MCF 10A (cell line): ENCODE results near the gene NFKBIZ. TPM values are rescaled to one million over a fixed set of nuclear protein-coding genes. Genes with fewer than 3 reads are reported as not detected.
"Not testable (repeated sequence)": the region's sequence is repeated elsewhere in the genome, so short reads cannot be mapped to it uniquely, and the experiment has no call there.

Source experiments
- BruUV-seq: library from RNA; stranded (reverse); fragments of 400-500 nt; replicated peaks from 2 replicates; lab custom pipeline; 2021; lab: Mats Ljungman, UMichigan
- CTCF ChIA-PET: fragments of 300-600 bp; sonication (Branson Sonifier 250); formaldehyde crosslinking; extraction: SDS; loops from one replicate; lab custom pipeline; 2021; ENCODE audit warnings: antibody characterized with exemption, inconsistent platforms; lab: Yijun Ruan, JAX
- POLR2A ChIA-PET: fragments of 300-600, 350-650 bp; sonication (Branson Sonifier 250); formaldehyde crosslinking; extraction: SDS; loops from one replicate; lab custom pipeline; 2020; ENCODE audit warnings: antibody characterized with exemption, inconsistent platforms; lab: Yijun Ruan, JAX
- DNase-seq: peaks from one replicate; pipeline ENCODE4 v3.0.0-alpha.2; 2018; ENCODE audit not compliant: unreplicated experiment
- H3K27ac Mint-ChIP-seq: one replicate; pipeline ENCODE4 v1.8.0; 2022; ENCODE audit warnings: mild to moderate bottlenecking, low read depth, mixed read lengths; ENCODE audit not compliant: unreplicated experiment
- H3K27me3 Mint-ChIP-seq: one replicate; pipeline ENCODE4 v1.8.0; 2022; ENCODE audit warnings: mixed read lengths; ENCODE audit not compliant: insufficient read depth, unreplicated experiment
- H3K36me3 Mint-ChIP-seq: one replicate; pipeline ENCODE4 v1.8.0; 2022; ENCODE audit warnings: mild to moderate bottlenecking, moderate library complexity, mixed read lengths; ENCODE audit not compliant: insufficient read depth, unreplicated experiment
- H3K4me1 Mint-ChIP-seq: one replicate; pipeline ENCODE4 v1.8.0; 2022; ENCODE audit warnings: mixed read lengths; ENCODE audit not compliant: insufficient read depth, unreplicated experiment
- H3K4me3 Mint-ChIP-seq: one replicate; pipeline ENCODE4 v1.8.0; 2022; ENCODE audit warnings: mild to moderate bottlenecking, moderate library complexity, mixed read lengths; ENCODE audit not compliant: unreplicated experiment
- H3K9me3 Mint-ChIP-seq: one replicate; pipeline ENCODE4 v1.8.0; 2022; ENCODE audit warnings: mixed read lengths; ENCODE audit not compliant: unreplicated experiment
- intact Hi-C: fragments of 100-400 bp; cut with micrococcal nuclease; formaldehyde crosslinking; loops from 2 replicates; pipeline ENCODE4 v1.14.1; 2022
- total RNA-seq: library from RNA; stranded (reverse); gene quantifications from 2 replicates; pipeline ENCODE4 v1.2.3, GENCODE V29; 2022
- TF ChIP-seq, protein P1 (sequence below): fragments of 200-600 bp; IDR thresholded peaks from one replicate; pipeline ENCODE4 v1.8.0; 2022; ENCODE audit warnings: antibody characterized with exemption, mild to moderate bottlenecking; ENCODE audit not compliant: unreplicated experiment

Gene NFKBIZ
- total RNA-seq, 1 experiment from 2014 or later: 58.8 TPM

DNA sequence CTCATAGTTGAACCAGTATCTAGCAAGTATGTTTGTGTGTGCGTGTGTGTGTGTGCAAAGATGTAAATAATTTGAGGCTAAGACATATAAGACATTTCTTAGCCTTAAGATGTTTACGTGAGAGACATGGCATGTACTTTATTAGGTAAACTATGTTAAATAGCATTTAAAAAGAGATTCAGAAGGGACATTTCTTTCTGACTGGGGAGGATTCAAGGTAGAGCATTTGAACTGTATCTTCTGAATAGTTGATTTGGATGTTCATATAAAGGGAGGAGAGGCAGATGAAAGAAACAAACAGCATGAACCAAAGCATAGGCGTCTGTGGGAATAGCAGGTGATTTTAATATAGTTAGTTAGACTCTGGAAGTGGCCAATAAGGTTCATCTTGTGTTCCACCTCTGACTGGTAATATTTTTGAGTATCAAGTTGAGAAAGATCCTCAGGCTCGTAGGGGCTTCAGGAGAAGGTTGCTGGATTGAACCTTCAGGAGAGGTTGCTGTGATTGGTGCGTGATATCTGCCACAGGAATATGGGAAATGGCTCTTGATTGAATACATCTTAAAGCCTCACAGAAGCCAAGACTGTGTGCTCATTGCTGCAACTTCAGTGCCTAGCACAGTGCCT, 12.6 kb downstream of the NFKBIZ start:
- TF ChIP-seq, protein P1, sequence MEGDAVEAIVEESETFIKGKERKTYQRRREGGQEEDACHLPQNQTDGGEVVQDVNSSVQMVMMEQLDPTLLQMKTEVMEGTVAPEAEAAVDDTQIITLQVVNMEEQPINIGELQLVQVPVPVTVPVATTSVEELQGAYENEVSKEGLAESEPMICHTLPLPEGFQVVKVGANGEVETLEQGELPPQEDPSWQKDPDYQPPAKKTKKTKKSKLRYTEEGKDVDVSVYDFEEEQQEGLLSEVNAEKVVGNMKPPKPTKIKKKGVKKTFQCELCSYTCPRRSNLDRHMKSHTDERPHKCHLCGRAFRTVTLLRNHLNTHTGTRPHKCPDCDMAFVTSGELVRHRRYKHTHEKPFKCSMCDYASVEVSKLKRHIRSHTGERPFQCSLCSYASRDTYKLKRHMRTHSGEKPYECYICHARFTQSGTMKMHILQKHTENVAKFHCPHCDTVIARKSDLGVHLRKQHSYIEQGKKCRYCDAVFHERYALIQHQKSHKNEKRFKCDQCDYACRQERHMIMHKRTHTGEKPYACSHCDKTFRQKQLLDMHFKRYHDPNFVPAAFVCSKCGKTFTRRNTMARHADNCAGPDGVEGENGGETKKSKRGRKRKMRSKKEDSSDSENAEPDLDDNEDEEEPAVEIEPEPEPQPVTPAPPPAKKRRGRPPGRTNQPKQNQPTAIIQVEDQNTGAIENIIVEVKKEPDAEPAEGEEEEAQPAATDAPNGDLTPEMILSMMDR: no peak
- no peak overlapping the region for H3K4me3 Mint-ChIP-seq
- no TSS peak for BruUV-seq
- ChIA-PET CTCF (interaction anchor here (0.6 to 0.7 kb wide), 2 partner anchors 21 to 146 kb away, joined by 4 to 5 read pairs; no protein-coding TSS in a partner anchor), POLR2A (interaction anchor here (0.6 to 1.2 kb wide), 4 partner anchors 11 to 269 kb away, joined by 3 to 4 read pairs (median 3); partner anchors contain the start of gene NFKBIZ)
- peaks cover 98% of the 10 kb centered on the region for H3K36me3 Mint-ChIP-seq
- H3K27me3 Mint-ChIP-seq: no peaks in the 10 kb centered on the region
- no peak overlapping the region for H3K27ac Mint-ChIP-seq
- intact Hi-C loops: no loop called here
- H3K4me1 Mint-ChIP-seq: peaks cover 15% of the 10 kb centered on the region
- DNase-seq: no peak
- no peaks in the 10 kb centered on the region for H3K9me3 Mint-ChIP-seq

DNA sequence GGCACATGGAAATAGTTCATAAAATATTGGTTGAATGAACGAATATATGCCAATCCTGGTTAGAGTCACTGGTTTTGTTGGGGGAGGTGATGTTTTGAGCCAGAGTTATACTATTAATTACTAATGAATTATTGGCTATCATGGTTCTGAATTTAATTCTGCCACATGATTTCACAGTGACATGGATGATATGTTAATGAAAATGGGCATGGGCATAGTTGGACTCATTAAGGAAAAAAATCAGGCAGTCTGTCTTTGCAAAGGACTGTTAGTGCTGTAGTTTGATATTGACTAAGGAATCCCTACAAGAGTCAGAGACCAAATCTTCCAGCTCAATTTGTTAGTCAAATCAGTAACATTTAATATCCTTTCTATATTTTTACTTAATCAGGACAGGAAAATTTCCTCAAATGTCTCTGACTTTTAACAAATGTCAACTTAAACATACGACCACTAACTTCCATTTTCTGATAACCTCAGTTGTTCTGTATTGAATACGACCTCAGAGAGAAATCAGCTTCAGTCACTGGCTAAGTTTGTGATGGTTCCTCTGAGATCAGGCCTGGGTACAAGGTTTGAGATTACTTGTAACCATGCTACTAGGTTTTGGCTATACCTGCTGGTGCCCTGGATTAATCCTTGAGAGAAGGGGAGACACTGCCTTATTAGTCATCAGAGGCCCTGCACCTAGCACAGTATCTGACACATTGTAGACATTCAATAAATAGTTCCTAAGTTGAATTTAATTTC, 13.3 kb downstream of the NFKBIZ start:
- intact Hi-C loops: no loop called here
- BruUV-seq: no TSS peak
- H3K36me3 Mint-ChIP-seq: peaks cover 95% of the 10 kb centered on the region
- TF ChIP-seq, protein P1: no peak
- ChIA-PET POLR2A (interaction anchor here (0.6 to 1.0 kb wide), 2 partner anchors 73 to 268 kb away, joined by 3 to 4 read pairs; no protein-coding TSS in a partner anchor), CTCF (interaction anchor here (0.7 kb wide), 1 partner anchor 11 kb away, joined by 3 read pairs; no protein-coding TSS in a partner anchor)
- no peaks in the 10 kb centered on the region for H3K27me3 Mint-ChIP-seq
- H3K4me1 Mint-ChIP-seq: peaks cover 14% of the 10 kb centered on the region
- H3K4me3 Mint-ChIP-seq: no peak overlapping the region
- DNase-seq: no peak
- peak overlapping the region; percentile 31 for H3K27ac Mint-ChIP-seq
- no peaks in the 10 kb centered on the region for H3K9me3 Mint-ChIP-seq

DNA sequence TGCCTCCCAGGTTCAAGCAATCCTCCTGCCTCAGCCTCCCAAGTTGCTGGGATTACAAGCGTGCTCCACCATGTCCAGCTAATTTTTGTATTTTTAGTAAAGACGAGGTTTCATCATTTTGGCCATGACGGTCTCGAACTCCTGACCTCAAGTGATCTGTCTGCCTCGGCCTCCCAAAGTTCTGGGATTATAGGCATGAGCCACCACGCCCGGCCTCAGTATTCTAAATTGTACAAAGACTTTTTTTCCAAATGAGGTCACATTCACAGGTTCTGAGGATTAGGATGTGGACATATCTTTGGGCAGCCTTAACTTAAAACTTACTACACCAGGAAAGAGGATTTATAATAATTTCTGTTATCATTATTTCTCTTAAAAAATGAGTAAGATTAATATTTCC, 15.6 kb downstream of the NFKBIZ start:
- H3K27ac Mint-ChIP-seq, intact Hi-C loops, H3K27me3 Mint-ChIP-seq, H3K4me3 Mint-ChIP-seq, BruUV-seq, H3K9me3 Mint-ChIP-seq, DNase-seq: not testable (repeated sequence)
- Mint-ChIP-seq H3K36me3 (peaks cover 86% of the 10 kb centered on the region), H3K4me1 (peaks cover 19% of the 10 kb centered on the region)
- ChIA-PET CTCF (interaction anchor here (1.0 kb wide), 1 partner anchor 360 kb away, joined by 4 read pairs; no protein-coding TSS in a partner anchor), POLR2A (interaction anchor here (1.5 to 2.1 kb wide), 2 partner anchors 13 to 15 kb away, joined by 7 to 12 read pairs; partner anchors contain the start of gene NFKBIZ)

DNA sequence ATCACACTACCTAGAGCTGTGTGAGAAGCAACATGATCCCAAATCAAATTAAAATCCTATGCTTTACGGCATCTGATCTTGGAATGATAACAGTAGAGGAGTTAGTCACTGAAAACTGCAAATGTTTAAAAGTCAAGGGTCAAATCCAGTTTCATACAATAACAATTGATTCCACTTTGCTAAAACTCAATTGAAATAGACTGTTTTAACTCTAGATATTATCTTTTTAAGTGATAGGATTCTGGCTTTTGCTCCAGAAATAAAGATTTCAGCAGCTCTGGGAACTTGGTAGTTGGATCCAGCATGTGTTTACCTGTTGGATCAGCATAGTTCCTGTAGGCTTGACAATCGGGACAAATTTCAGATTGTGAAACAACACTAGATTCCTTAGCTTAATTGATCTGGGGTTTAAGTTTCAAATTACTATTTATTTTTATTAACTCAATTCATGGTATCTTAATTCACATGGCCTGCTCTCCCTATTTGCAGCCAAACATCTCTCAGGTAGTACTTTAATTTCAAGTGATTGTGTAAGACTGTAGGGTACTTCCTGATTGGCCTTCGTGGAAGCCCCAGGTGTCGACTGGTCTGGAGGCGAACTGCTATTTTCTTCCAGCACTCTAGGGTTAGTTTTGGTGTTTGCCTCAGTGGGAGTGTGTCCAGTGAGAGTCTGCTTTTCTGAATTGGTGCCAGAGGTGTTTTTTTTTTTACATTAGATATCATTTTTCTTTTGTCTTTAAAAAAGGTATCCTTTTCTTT, 16.6 kb downstream of the NFKBIZ start:
- Mint-ChIP-seq H3K27ac (no peak overlapping the region), H3K9me3 (no peaks in the 10 kb centered on the region), H3K4me3 (no peak overlapping the region), H3K36me3 (peaks cover 80% of the 10 kb centered on the region), H3K4me1 (peaks cover 19% of the 10 kb centered on the region), H3K27me3 (no peaks in the 10 kb centered on the region)
- intact Hi-C loops: no loop called here
- TF ChIP-seq, protein P1: no peak
- no peak for DNase-seq
- POLR2A ChIA-PET: interaction anchor here (1.5 to 2.1 kb wide), 2 partner anchors 14 to 16 kb away, joined by 7 to 12 read pairs; partner anchors contain the start of gene NFKBIZ
- CTCF ChIA-PET: interaction anchor here (0.6 to 1.0 kb wide), 3 partner anchors 192 to 359 kb away, joined by 3 to 4 read pairs (median 3); no protein-coding TSS in a partner anchor
- no TSS peak for BruUV-seq
